Measurements from ENCODE around the gene POLR3E. TPM values are rescaled to one million over a fixed set of nuclear protein-coding genes. Genes with fewer than 3 reads are reported as not detected.

POLR3E gene
- total RNA-seq, 1 experiment from 2014 or later, result 70.9 TPM

- Histone ChIP-seq H3K36me3 (ENCODE audit: low read depth) (peaks cover 10% of the 10 kb centered on the region; the same call in 1 of the 2 replicates), H3K27ac (no peak overlapping the region), H3F3A (ENCODE audit: insufficient read depth, low read depth) (peaks cover 12% of the 10 kb centered on the region), H3K9me3 (ENCODE audit: insufficient read depth, low read depth) (no peaks in the 10 kb centered on the region), H2AFZ (no peak overlapping the region), H3K79me2 (ENCODE audit: low read depth) (peaks cover 54% of the 10 kb centered on the region), H3K4me2 (no peak overlapping the region), H3K27me3 (ENCODE audit: insufficient read depth, low read depth) (no peaks in the 10 kb centered on the region), H3K9me2 (ENCODE audit: insufficient read depth) (no peaks in the 10 kb centered on the region), H4K20me1 (ENCODE audit: insufficient read depth) (peaks cover 53% of the 10 kb centered on the region), H3K4me3 (no peak overlapping the region), H3K4me1 (replicated peaks; ENCODE audit: insufficient read depth) (no peaks in the 10 kb centered on the region)
- TF ChIP-seq CTCF (conservative IDR thresholded peaks at IDR 0.05) (no peak), EZH2 (IDR thresholded peaks at IDR 0.05; ENCODE audit: low read depth) (no peak)
- no TSS peak for BruUV-seq (replicated peaks)
- CTCF ChIA-PET, result no interaction called here
- POLR2A ChIA-PET (ENCODE audit: unreplicated experiment), result no interaction called here
- intact Hi-C loops (cut with micrococcal nuclease; ENCODE audit: unreplicated experiment), result no loop called here
- DNase-seq, result no peak
Measured at GRCh38 chr16:22302776-22303363, 5.7 kb downstream of the POLR3E start.

GRCh38 chr16:22304411-22304810, 7.2 kb downstream of the POLR3E start:
- Histone ChIP-seq H2AFZ (no peak overlapping the region), H3K4me2 (no peak overlapping the region), H3K27ac (no peak overlapping the region), H3K9me2 (ENCODE audit: insufficient read depth) (no peaks in the 10 kb centered on the region), H3K36me3 (ENCODE audit: low read depth) (peaks cover 10% of the 10 kb centered on the region; the same call in 1 of the 2 replicates), H4K20me1 (ENCODE audit: insufficient read depth) (peaks cover 40% of the 10 kb centered on the region), H3K79me2 (ENCODE audit: low read depth) (peaks cover 43% of the 10 kb centered on the region), H3K9me3 (ENCODE audit: insufficient read depth, low read depth) (no peaks in the 10 kb centered on the region), H3K27me3 (ENCODE audit: insufficient read depth, low read depth) (no peaks in the 10 kb centered on the region), H3F3A (ENCODE audit: insufficient read depth, low read depth) (no peaks in the 10 kb centered on the region), H3K4me3 (no peak overlapping the region), H3K4me1 (replicated peaks; ENCODE audit: insufficient read depth) (no peaks in the 10 kb centered on the region)
- CTCF ChIA-PET, result no interaction called here
- DNase-seq, result no peak
- POLR2A ChIA-PET (ENCODE audit: unreplicated experiment), result no interaction called here
- intact Hi-C loops (cut with micrococcal nuclease; ENCODE audit: unreplicated experiment), result no loop called here
- TF ChIP-seq CTCF (conservative IDR thresholded peaks at IDR 0.05), result no peak
- no peak for TF ChIP-seq EZH2 (IDR thresholded peaks at IDR 0.05; ENCODE audit: low read depth)
- no TSS peak for BruUV-seq (replicated peaks)

- Histone ChIP-seq H3K4me1 (replicated peaks; ENCODE audit: insufficient read depth) (no peaks in the 10 kb centered on the region), H3K4me2 (no peak overlapping the region), H3K36me3 (ENCODE audit: low read depth) (peaks cover 10% of the 10 kb centered on the region), H3K27me3 (ENCODE audit: insufficient read depth, low read depth) (no peaks in the 10 kb centered on the region), H3K9me2 (ENCODE audit: insufficient read depth) (no peaks in the 10 kb centered on the region), H2AFZ (no peak overlapping the region), H3K27ac (no peak overlapping the region), H3K9me3 (ENCODE audit: insufficient read depth, low read depth) (no peaks in the 10 kb centered on the region), H3F3A (ENCODE audit: insufficient read depth, low read depth) (no peaks in the 10 kb centered on the region), H3K79me2 (ENCODE audit: low read depth) (peaks cover 19% of the 10 kb centered on the region), H4K20me1 (ENCODE audit: insufficient read depth) (peaks cover 16% of the 10 kb centered on the region), H3K4me3 (no peak overlapping the region)
- ChIA-PET CTCF (no interaction called here), POLR2A (ENCODE audit: unreplicated experiment) (no interaction called here)
- no peak for DNase-seq
- no TSS peak for BruUV-seq (replicated peaks)
- intact Hi-C loops (cut with micrococcal nuclease; ENCODE audit: unreplicated experiment), result no loop called here
- TF ChIP-seq CTCF (conservative IDR thresholded peaks at IDR 0.05) (no peak), EZH2 (IDR thresholded peaks at IDR 0.05; ENCODE audit: low read depth) (no peak)
Measured at GRCh38 chr16:22306788-22307187, 9.6 kb downstream of the POLR3E start.
